PC-3 (cell line): Measurements from ENCODE around the gene PLPPR3. TPM values are rescaled to one million over a fixed set of nuclear protein-coding genes. Genes with fewer than 3 reads are reported as not detected.
"Not testable (repeated sequence)": the region's sequence is repeated elsewhere in the genome, so short reads cannot be mapped to it uniquely, and the experiment has no call there.

ENCODE experiments used
- ATAC-seq: fragments of 200-7000 bp; cut with Tn5 transposase; 2 replicates; pipeline ENCODE4 v1.9.1; 2020; ENCODE audit warnings: mild to moderate bottlenecking, moderate library complexity
- BruUV-seq: library from RNA; stranded (reverse); fragments of 400-500 nt; replicated peaks from 2 replicates; lab custom pipeline; 2021; lab: Mats Ljungman, UMichigan
- CTCF ChIA-PET: fragments of 300-600 bp; sonication (Branson Sonifier 250); formaldehyde crosslinking; loops from one replicate; lab custom pipeline; 2022; ENCODE audit warnings: antibody characterized with exemption; lab: Charles Lee
- POLR2A ChIA-PET: fragments of 300-600 bp; sonication (Branson Sonifier 250); formaldehyde crosslinking; loops from one replicate; lab custom pipeline; 2022; ENCODE audit warnings: antibody characterized with exemption; ENCODE audit not compliant: unreplicated experiment; lab: Charles Lee
- DNase-seq: peaks from one replicate; pipeline ENCODE4 v3.0.0-alpha.2; 2015
- H2AFZ ChIP-seq: fragments of 300-600 bp; sonication (generic); 2 replicates; pipeline ENCODE4 v1.6.0; 2016; ENCODE audit warnings: antibody characterized with exemption, low read length
- H3F3A ChIP-seq: fragments of 300-600 bp; sonication (generic); one replicate; pipeline ENCODE4 v1.6.0; 2017; ENCODE audit warnings: antibody characterized with exemption, low read length, control low read depth, mild to moderate bottlenecking; ENCODE audit not compliant: unreplicated experiment
- H3K27ac ChIP-seq: fragments of 300-600 bp; sonication (generic); 2 replicates; pipeline ENCODE4 v1.5.1; 2016; ENCODE audit warnings: mild to moderate bottlenecking, low read length
- H3K27me3 ChIP-seq: fragments of 300-600 bp; sonication (generic); 2 replicates; pipeline ENCODE4 v1.6.1; 2016; ENCODE audit warnings: low read length, mixed read lengths
- H3K36me3 ChIP-seq: fragments of 300-600 bp; sonication (generic); 2 replicates; pipeline ENCODE4 v1.6.1; 2016; ENCODE audit warnings: low read depth, mixed run types, low read length, mixed read lengths
- H3K4me1 ChIP-seq: fragments of 300-600 bp; sonication (generic); 2 replicates; pipeline ENCODE4 v1.5.1; 2016; ENCODE audit warnings: low read length; ENCODE audit not compliant: insufficient read depth
- H3K4me2 ChIP-seq: fragments of 300-600 bp; sonication (generic); 2 replicates; pipeline ENCODE4 v1.6.0; 2016; ENCODE audit warnings: low read length
- H3K4me3 ChIP-seq: fragments of 300-600 bp; sonication (generic); 2 replicates; pipeline ENCODE4 v1.5.1; 2016; ENCODE audit warnings: mild to moderate bottlenecking, low read length, mixed read lengths
- H3K79me2 ChIP-seq: fragments of 300-600 bp; sonication (generic); 2 replicates; pipeline ENCODE4 v1.6.1; 2017; ENCODE audit warnings: low read length, mixed read lengths
- H3K9ac ChIP-seq: fragments of 300-600 bp; sonication (generic); 2 replicates; pipeline ENCODE4 v1.6.0; 2016; ENCODE audit warnings: mild to moderate bottlenecking, low read length
- H3K9me2 ChIP-seq: fragments of 300-600 bp; sonication (generic); replicated peaks from 2 replicates; pipeline ENCODE4 v1.6.1; 2016; ENCODE audit warnings: mixed run types, low read length, mixed read lengths
- H3K9me3 ChIP-seq: fragments of 300-600 bp; sonication (generic); 2 replicates; pipeline ENCODE4 v1.6.1; 2016; ENCODE audit warnings: low read length, mixed read lengths
- H4K20me1 ChIP-seq: fragments of 300-600 bp; sonication (generic); 2 replicates; pipeline ENCODE4 v1.6.1; 2016; ENCODE audit warnings: low read length, mixed read lengths
- CTCF ChIP-seq: fragments of 300-600 bp; sonication (generic); conservative IDR thresholded peaks from 2 replicates; pipeline ENCODE4 v1.5.1; 2017; ENCODE audit warnings: antibody characterized with exemption, low read depth, mild to moderate bottlenecking, low read length
- EZH2 ChIP-seq: fragments of 300-600 bp; sonication (generic); IDR thresholded peaks from one replicate; pipeline ENCODE4 v1.6.1; 2017; ENCODE audit warnings: antibody characterized with exemption, mild to moderate bottlenecking, low read length; ENCODE audit not compliant: unreplicated experiment
- EZH2phosphoT487 ChIP-seq: fragments of 300-600 bp; sonication (generic); IDR thresholded peaks from 2 replicates; pipeline ENCODE4 v1.6.1; 2018; ENCODE audit warnings: mild to moderate bottlenecking, antibody characterized with exemption, low read length, borderline replicate concordance
- intact Hi-C: fragments of 100-400 bp; cut with micrococcal nuclease; formaldehyde crosslinking; loops from 2 replicates; pipeline ENCODE4 v1.9.0; 2023
- total RNA-seq: library from RNA; depleted of rRNA; stranded (reverse); fragments of >200 nt; gene quantifications from 2 replicates; pipeline ENCODE4 v1.2.3, GENCODE V29; 2014

The PLPPR3 gene
- total RNA-seq, 1 experiment from 2014 or later, result not detected

GRCh38 chr19:852136-853013 lies 30.6 kb upstream of the PLPPR3 start, which contains the start of gene ELANE:
Gene ELANE (plus strand): TSS chr19:852303. CDS start chr19:852329, 26 bp downstream.
- TF ChIP-seq EZH2phosphoT487, result no peak
- no peak within 1 kb of the TSS for H3K27ac ChIP-seq
- H3K27me3 ChIP-seq, result peaks cover 11% of the 10 kb centered on the region
- no peaks in the 10 kb centered on the region for H3K4me1 ChIP-seq
- ATAC-seq (no peak), DNase-seq (no peak)
- H3K9ac ChIP-seq, result no peak within 1 kb of the TSS
- H3F3A ChIP-seq, result no peaks in the 10 kb centered on the region
- ChIA-PET POLR2A (no interaction called here), CTCF (no interaction called here)
- no peaks in the 10 kb centered on the region for H3K9me2 ChIP-seq
- no TSS peak for BruUV-seq
- H3K36me3 ChIP-seq, result no peaks in the 10 kb centered on the region
- no peaks in the 10 kb centered on the region for H3K9me3 ChIP-seq
- intact Hi-C loops, result no loop called here
- no peaks in the 10 kb centered on the region for H3K79me2 ChIP-seq
- H4K20me1 ChIP-seq, result no peaks in the 10 kb centered on the region
- no peak within 1 kb of the TSS for H2AFZ ChIP-seq
- no peak within 1 kb of the TSS for H3K4me2 ChIP-seq
- H3K4me3 ChIP-seq, result no peak within 1 kb of the TSS

- CTCF ChIA-PET, result no interaction called here
- no peak overlapping the region for H3K27ac ChIP-seq
- H2AFZ ChIP-seq, result peak overlapping the region; percentile 89
- no TSS peak for BruUV-seq
- H4K20me1 ChIP-seq, result no peaks in the 10 kb centered on the region
- no peaks in the 10 kb centered on the region for H3K79me2 ChIP-seq
- H3K9me3 ChIP-seq, result no peaks in the 10 kb centered on the region
- H3K4me2 ChIP-seq, result peak overlapping the region; percentile 65
- H3K36me3 ChIP-seq, result no peaks in the 10 kb centered on the region
- no peaks in the 10 kb centered on the region for H3K4me1 ChIP-seq
- intact Hi-C loops, result no loop called here
- peak overlapping the region; percentile 26; the same call in 1 of the 2 replicates for H3K4me3 ChIP-seq
- H3K9me2 ChIP-seq, result no peaks in the 10 kb centered on the region
- POLR2A ChIA-PET, result no interaction called here
- no peak; the same call in 1 of the 2 replicates for ATAC-seq
- peaks cover 14% of the 10 kb centered on the region for H3K27me3 ChIP-seq
- no peak for DNase-seq
- H3F3A ChIP-seq, result no peaks in the 10 kb centered on the region
- no peak for TF ChIP-seq EZH2
- no peak for TF ChIP-seq EZH2phosphoT487
- TF ChIP-seq CTCF, result no peak
- no peak overlapping the region for H3K9ac ChIP-seq
These were observed 29.2 kb upstream of the PLPPR3 start for GRCh38 chr19:850979-851335.

DNA sequence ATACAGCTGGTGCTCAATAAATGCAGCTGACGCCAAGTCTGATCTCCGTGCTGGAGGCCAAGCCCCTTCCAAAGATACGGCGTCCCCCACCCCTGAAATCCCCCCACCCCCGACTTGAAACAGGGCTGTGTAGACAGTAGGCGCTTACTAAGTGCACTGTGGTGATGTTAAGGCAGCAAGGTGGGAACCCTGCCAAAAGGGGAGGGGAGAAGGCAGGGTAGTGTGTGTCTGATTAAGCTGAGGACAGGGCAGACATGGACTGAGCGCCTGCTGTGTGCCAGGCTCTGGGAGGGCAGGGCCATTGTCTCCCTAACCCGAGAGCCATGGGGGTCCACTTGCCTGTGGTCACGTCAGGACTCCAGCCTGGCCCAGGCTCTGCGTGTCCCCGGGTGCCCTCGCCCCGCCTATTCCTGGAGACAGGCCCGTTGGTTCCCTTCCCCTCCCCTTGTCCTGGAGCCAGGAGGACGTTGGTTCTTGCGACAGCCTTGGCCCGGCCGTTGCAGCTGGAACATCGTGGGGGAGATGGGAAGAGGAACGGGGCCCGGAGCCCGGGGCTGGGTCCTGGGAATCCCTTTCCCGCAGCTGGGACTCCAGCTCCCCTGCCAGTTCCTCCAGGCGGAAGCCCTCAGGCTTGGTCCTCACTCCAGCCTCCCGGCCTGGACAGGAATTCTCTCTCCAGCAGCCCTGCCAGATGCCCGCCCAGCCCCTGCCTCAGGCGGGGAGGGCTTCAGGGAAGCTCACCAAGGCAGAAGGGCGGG lies 28.6 kb upstream of the PLPPR3 start:
- POLR2A ChIA-PET, result no interaction called here
- CTCF ChIA-PET, result interaction anchor here (0.6 kb wide), 1 partner anchor 10 kb away, joined by 6 read pairs; no protein-coding TSS in a partner anchor
- Histone ChIP-seq H3K36me3 (no peaks in the 10 kb centered on the region), H3K4me2 (peak overlapping the region; percentile 65), H3K4me3 (peak overlapping the region; percentile 26; the same call in 1 of the 2 replicates), H3K9me2 (no peaks in the 10 kb centered on the region), H3K27me3 (peaks cover 14% of the 10 kb centered on the region), H3K4me1 (no peaks in the 10 kb centered on the region), H3K9me3 (no peaks in the 10 kb centered on the region), H2AFZ (peak overlapping the region; percentile 89), H3K79me2 (no peaks in the 10 kb centered on the region), H3F3A (no peaks in the 10 kb centered on the region), H3K9ac (no peak overlapping the region), H4K20me1 (no peaks in the 10 kb centered on the region), H3K27ac (no peak overlapping the region)
- BruUV-seq, result no TSS peak
- intact Hi-C loops, result no loop called here
- no peak for TF ChIP-seq EZH2phosphoT487
- no peak for TF ChIP-seq CTCF
- no peak for TF ChIP-seq EZH2
- ATAC-seq (peak; percentile 67), DNase-seq (peak; percentile 57)

GRCh38 chr19:849195-849594 lies 27.4 kb upstream of the PLPPR3 start:
- H3K79me2 ChIP-seq, H3K27ac ChIP-seq, H3K9me2 ChIP-seq, H3K4me2 ChIP-seq, BruUV-seq, H3K36me3 ChIP-seq, H3K4me1 ChIP-seq, H3K4me3 ChIP-seq, H3F3A ChIP-seq, ATAC-seq, H2AFZ ChIP-seq, CTCF ChIA-PET, DNase-seq, intact Hi-C loops, H3K9ac ChIP-seq, H3K9me3 ChIP-seq, H4K20me1 ChIP-seq: not testable (repeated sequence)
- H3K27me3 ChIP-seq, result peaks cover 18% of the 10 kb centered on the region
- POLR2A ChIA-PET, result interaction anchor here (0.5 kb wide), 1 partner anchor 65 kb away, joined by 3 read pairs; no protein-coding TSS in a partner anchor
